Urinary bladder (tissue), 4 donors: Measurements from ENCODE around the gene PLCD3. TPM values are rescaled to one million over a fixed set of nuclear protein-coding genes. Genes with fewer than 3 reads are reported as not detected.

Experiments used
- DNase-seq: peaks from one replicate; pipeline ENCODE4 v3.0.0-alpha.2; 2015; ENCODE audit errors: extremely low spot score
- H3K27ac ChIP-seq: one replicate; pipeline ENCODE4 v1.5.1; 2013; ENCODE audit warnings: low read depth, mild to moderate bottlenecking, moderate library complexity
- H3K36me3 ChIP-seq: one replicate; pipeline ENCODE4 v1.6.1; 2013; ENCODE audit warnings: mild to moderate bottlenecking, moderate library complexity; ENCODE audit not compliant: insufficient read depth
- H3K4me1 ChIP-seq: one replicate; pipeline ENCODE4 v1.6.1; 2013; ENCODE audit warnings: mild to moderate bottlenecking, moderate library complexity; ENCODE audit not compliant: insufficient read depth
- H3K4me3 ChIP-seq: one replicate; pipeline ENCODE4 v1.5.1; 2013; ENCODE audit warnings: low read depth, low read length
- WGBS: extraction: QIAGEN DNeasy Blood & Tissue Kit; methylation state at CpG from one replicate; pipeline ENCODE4 v1.1.7; 2013; 5-methylcytosine and 5-hydroxymethylcytosine counted together
- polyA plus RNA-seq: library from polyadenylated mRNA; stranded (reverse); fragments of 200-250 nt; gene quantifications from one replicate; pipeline ENCODE4 v1.2.3, GENCODE V29; 2013
- total RNA-seq: library from RNA; depleted of rRNA; stranded (reverse); fragments of >200 nt; gene quantifications from one replicate; pipeline ENCODE4 v1.2.3, GENCODE V29; 2014
- donor health status: healthy with polysubstance abuse.
- donor health status: healthy.

Gene PLCD3
- total and polyA plus RNA-seq, 2 donors = 18.1 to 84.1 TPM

DNA sequence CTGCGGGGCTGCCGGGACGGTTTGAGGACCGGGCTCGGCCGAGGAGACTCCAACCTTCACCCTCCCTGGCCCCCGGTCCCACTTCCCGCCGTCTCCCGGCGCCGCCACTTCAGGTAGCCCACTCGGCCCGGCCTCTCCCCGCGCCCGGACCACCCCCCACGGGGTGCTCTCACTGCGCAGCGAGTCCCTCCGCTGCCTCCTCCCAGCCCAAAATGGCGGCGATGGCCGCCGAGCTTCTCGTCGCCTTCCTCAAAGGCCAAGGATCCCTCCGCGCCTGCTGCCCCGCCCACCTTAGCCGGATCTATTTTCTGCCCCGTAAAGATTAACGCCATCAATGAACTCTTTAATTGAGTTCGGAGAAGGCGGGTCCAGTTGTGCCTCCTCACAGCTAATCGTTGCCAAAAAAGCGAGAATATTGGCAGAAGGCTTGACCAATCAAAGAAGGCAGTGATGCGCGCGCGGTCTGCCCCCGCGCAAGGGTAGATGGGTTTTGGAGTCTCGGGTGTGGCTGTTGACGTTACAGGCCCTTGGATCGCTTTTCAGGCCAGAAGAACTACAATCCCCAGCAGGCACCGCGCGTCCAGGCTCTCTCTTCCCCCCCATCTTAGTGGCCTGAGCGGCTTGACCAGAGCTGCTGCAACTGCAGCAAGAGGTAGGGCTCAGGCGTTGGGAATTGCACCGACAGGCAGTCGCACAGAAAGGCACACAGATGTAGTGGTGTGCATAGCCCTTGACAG, 29.1 kb upstream of the PLCD3 start, which contains the start of gene HEXIM2:
Gene HEXIM2 (plus strand): TSS at position 588 of the 737 bp plus-strand sequence. CDS start 919 bp downstream, outside the sequence.
- no peaks in the 10 kb centered on the region for H3K4me1 ChIP-seq
- WGBS = under 1% methylated on average over 53 of the region's 53 CpGs
- H3K27ac ChIP-seq = peak within 1 kb of the TSS; percentile 100
- DNase-seq = peak; percentile 100
- H3K36me3 ChIP-seq = no peaks in the 10 kb centered on the region
- H3K4me3 ChIP-seq = peak within 1 kb of the TSS; percentile 83

DNA sequence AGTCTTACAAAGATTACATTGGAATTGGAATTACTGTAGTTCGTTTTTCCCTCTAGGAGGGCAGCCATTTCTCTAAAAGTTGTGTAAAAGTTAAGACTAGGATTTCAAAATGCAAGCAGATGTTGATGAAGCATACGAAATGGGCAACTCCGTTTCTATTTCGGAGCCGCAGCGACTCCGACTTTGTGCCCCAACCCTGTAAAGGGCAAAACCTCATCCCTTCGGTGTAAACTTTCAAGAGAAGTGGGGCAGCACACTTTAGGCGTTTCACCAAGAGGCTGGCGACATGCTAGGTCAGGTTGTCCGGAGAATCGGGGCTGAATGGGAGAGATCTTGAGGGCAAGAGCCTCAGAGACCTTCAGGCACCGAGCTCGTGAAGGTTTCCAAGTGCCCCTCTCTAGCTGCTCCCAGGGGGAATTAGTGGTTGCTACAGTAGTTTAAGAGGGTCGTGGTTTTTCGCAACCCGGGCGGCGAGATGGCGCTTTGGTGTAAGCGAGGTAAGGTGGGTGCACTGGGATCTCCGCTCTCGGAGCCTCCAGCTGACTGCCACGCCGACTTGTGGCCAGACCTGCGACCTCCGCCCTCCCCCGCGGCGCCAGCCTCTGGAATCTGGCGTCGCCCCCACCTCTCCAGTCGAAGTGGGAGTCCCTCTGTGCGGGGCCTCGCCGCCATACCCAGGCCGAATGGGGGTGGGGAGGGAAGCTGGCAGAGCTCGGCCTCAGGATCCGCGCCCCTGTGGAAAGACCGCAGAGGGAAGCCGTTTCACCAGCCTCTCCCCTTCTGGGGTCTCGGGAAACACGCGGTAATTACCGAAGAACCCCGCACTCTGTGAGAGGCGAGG, 28.4 kb upstream of the PLCD3 start:
- H3K4me3 ChIP-seq = peak overlapping the region; percentile 83
- H3K4me1 ChIP-seq = no peaks in the 10 kb centered on the region
- WGBS = under 1% methylated on average over 48 of the region's 48 CpGs
- peak overlapping the region; percentile 100 for H3K27ac ChIP-seq
- DNase-seq = no peak
- no peaks in the 10 kb centered on the region for H3K36me3 ChIP-seq

DNA sequence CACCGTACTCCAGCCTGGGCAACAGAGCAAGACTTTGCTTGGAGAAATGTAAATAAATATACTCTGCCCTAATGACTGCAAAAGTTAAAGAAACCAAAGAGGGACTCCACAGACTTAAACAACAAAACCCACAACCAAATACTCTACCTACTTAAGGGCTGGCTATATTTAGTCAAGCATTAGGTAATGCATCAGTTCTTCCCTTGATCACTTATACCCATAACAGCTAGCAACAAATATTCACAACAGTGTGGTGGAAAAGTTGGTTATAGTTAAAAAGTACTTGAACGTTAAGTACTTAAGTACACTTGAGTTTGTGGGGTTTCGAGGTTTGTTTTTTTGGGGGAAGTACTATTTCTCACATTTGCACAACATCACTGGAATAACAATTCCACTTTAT, 23.9 kb upstream of the PLCD3 start:
- WGBS = 90% methylated on average over 3 of the region's 3 CpGs
- Histone ChIP-seq H3K36me3 (no peaks in the 10 kb centered on the region), H3K4me1 (peaks cover 1% of the 10 kb centered on the region), H3K4me3 (no peak overlapping the region), H3K27ac (no peak overlapping the region)
- DNase-seq = no peak

DNA sequence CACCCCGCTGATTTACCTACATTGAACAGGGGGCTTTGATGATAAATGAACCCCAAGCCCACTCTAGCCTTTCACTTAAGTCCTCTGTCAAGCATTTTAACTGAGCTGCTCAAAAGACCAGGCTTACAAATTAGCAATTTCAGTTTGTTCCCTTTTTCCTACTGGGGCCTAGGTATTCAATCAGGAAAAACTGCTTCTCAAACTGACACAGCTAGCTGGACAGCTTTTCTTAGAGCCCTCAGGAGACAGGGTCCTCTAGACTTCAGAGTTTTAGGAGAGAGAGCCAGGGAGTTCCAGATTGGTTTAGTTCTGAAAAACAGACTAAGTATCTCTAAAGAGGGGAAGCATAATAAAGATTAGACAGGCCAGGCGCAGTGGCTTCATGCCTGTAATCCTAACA, 23.2 kb upstream of the PLCD3 start:
- no peak overlapping the region for H3K4me3 ChIP-seq
- no peak for DNase-seq
- H3K36me3 ChIP-seq = no peaks in the 10 kb centered on the region
- H3K4me1 ChIP-seq = peaks cover 1% of the 10 kb centered on the region
- no peak overlapping the region for H3K27ac ChIP-seq
- 82% methylated on average over 2 of the region's 2 CpGs for WGBS

DNA sequence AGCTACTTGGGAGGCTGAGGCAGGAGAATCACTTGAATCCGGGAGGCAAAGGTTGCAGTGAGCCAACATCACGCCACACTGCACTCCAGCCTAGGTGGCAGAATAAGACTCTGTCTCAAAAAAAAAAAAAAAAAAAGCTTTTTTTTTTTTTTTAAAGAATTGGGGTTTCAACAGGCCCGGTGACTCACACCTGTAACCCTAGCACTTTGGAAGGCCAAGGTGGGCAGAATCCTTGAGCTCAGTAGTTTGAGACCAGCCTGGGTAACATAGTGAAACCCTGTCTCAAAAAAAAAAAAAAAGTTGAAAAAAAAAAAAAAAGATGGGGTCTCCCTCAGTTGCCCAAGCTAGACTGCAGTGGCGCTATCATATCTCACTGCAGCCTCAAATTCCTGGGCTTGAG, 22.7 kb upstream of the PLCD3 start:
- peaks cover 1% of the 10 kb centered on the region for H3K4me1 ChIP-seq
- no peak overlapping the region for H3K27ac ChIP-seq
- H3K4me3 ChIP-seq = no peak overlapping the region
- no peaks in the 10 kb centered on the region for H3K36me3 ChIP-seq
- WGBS = 94% methylated on average over 4 of the region's 4 CpGs
- DNase-seq = no peak

DNA sequence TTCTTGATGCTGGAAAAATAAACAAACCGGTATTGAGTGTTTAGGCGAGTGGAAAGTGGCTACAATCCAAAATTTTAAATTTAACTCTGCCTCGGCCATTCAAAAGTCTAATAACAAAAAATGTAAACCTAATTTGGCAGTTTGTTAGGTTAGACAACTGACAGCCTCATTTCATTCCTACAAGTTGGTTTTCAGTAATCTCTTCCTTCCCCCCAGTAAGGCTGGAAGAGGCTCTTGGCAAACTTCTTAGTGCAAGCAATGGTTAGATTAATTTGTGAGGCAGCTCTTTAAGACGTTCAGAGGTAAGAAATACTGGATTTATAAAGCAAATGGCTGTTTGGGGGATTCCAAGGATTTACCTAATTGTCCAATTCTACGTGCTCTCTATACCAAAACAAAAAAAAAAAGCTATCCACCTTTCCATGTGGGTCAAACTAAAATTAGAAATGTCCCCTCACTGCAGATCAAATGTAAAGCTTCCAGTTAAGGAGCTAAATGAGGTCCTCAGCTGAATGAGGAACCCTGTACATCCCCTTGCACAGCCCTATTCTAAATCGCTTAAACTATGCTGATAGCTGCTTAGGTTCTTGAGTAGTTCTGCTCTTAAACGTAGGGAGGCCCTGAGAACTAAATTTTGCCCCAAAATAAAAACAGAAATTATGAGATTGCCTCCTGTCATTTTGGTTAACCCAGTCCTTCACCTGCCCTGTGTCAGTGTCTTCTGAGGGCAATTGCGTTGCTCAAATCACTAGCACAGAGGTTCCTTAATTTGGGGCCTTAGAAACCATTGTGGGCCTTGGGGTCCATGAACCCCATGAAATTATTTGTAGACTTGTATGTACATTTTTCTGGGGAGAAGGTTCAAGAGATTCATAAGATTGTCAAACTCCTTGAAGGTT, 18.8 kb upstream of the PLCD3 start:
- peak overlapping the region; percentile 29 for H3K4me3 ChIP-seq
- H3K4me1 ChIP-seq = peaks cover 2% of the 10 kb centered on the region
- H3K36me3 ChIP-seq = no peaks in the 10 kb centered on the region
- 21% methylated on average over 8 of the region's 8 CpGs for WGBS
- H3K27ac ChIP-seq = no peak overlapping the region
- no peak for DNase-seq

DNA sequence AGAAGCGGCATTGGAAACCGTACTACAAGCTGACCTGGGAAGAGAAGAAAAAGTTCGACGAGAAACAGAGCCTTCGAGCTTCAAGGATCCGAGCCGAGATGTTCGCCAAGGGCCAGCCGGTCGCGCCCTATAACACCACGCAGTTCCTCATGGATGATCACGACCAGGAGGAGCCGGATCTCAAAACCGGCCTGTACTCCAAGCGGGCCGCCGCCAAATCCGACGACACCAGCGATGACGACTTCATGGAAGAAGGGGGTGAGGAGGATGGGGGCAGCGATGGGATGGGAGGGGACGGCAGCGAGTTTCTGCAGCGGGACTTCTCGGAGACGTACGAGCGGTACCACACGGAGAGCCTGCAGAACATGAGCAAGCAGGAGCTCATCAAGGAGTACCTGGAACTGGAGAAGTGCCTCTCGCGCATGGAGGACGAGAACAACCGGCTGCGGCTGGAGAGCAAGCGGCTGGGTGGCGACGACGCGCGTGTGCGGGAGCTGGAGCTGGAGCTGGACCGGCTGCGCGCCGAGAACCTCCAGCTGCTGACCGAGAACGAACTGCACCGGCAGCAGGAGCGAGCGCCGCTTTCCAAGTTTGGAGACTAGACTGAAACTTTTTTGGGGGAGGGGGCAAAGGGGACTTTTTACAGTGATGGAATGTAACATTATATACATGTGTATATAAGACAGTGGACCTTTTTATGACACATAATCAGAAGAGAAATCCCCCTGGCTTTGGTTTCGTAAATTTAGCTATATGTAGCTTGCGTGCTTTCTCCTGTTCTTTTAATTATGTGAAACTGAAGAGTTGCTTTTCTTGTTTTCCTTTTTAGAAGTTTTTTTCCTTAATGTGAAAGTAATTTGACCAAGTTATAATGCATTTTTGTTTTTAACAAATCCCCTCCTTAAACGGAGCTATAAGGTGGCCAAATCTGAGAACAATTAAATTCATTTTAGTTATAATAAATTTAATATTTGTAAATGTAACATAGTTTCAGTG, 17.7 kb upstream of the PLCD3 start:
- Histone ChIP-seq H3K4me1 (peaks cover 2% of the 10 kb centered on the region), H3K4me3 (peak overlapping the region; percentile 65), H3K36me3 (no peaks in the 10 kb centered on the region), H3K27ac (peak overlapping the region; percentile 94)
- DNase-seq = no peak
- under 1% methylated on average over 56 of the region's 56 CpGs for WGBS

DNA sequence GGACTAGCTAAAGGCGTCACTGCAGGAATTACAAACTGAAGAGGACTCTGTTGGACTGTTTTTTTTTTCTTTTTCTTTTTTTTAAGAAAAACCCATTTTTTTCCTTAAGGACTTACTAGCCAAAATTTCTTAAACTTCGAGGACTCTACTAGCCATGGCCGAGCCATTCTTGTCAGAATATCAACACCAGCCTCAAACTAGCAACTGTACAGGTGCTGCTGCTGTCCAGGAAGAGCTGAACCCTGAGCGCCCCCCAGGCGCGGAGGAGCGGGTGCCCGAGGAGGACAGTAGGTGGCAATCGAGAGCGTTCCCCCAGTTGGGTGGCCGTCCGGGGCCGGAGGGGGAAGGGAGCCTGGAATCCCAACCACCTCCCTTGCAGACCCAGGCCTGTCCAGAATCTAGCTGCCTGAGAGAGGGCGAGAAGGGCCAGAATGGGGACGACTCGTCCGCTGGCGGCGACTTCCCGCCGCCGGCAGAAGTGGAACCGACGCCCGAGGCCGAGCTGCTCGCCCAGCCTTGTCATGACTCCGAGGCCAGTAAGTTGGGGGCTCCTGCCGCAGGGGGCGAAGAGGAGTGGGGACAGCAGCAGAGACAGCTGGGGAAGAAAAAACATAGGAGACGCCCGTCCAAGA, 16.8 kb upstream of the PLCD3 start:
- under 1% methylated on average over 32 of the region's 32 CpGs for WGBS
- Histone ChIP-seq H3K4me3 (peak overlapping the region; percentile 65), H3K27ac (peak overlapping the region; percentile 94), H3K36me3 (no peaks in the 10 kb centered on the region), H3K4me1 (peaks cover 2% of the 10 kb centered on the region)
- no peak for DNase-seq

DNA sequence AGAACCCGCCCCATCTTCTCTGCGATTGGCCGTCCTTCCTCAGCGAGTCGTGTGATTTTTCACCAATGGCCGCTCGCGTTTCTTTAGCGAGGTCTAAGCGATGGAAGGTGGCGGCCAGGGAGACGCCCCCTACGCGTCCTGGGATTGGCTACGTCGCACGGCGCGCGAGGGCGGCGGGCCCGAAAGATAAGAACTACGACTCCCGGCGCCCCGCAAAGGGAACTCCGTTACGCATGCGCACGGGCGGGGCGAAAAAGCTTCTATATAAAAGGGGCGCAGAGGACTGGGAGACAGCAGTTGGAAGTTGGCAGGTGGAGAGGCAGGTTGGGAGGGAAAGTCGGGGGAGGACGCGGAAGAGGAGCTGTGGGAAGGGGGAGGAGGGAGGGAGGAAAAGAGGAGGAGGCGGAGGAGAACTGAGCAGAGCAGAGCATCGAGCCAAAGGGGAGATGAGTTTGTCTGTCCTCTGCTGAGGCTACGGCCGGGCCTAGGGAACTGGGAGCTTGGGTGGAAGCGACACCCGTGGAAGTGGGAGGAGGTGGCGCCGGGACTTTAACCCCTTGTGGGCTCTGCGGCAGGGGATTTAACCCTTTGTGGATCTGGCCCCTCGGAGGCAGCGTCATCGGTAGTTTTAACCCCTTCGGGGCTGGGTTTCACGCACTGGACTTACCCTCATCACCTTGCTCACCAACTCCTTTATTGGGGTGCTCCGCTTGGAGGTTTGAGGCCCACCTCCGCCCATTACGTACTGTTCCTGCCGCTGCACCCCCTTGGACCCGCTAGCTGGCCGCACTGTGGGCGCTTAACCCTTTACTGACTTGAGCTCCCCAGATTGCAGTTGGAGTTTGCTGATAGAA, 16.1 kb upstream of the PLCD3 start, which contains the start of gene HEXIM1:
Gene HEXIM1 (plus strand): TSS at position 293 of the 854 bp plus-strand sequence. CDS start 716 bp downstream, outside the sequence.
- Histone ChIP-seq H3K27ac (peak within 1 kb of the TSS; percentile 94), H3K36me3 (no peaks in the 10 kb centered on the region), H3K4me1 (peaks cover 2% of the 10 kb centered on the region), H3K4me3 (peak within 1 kb of the TSS; percentile 65)
- DNase-seq = peak; percentile 100
- under 1% methylated on average over 58 of the region's 58 CpGs for WGBS

DNA sequence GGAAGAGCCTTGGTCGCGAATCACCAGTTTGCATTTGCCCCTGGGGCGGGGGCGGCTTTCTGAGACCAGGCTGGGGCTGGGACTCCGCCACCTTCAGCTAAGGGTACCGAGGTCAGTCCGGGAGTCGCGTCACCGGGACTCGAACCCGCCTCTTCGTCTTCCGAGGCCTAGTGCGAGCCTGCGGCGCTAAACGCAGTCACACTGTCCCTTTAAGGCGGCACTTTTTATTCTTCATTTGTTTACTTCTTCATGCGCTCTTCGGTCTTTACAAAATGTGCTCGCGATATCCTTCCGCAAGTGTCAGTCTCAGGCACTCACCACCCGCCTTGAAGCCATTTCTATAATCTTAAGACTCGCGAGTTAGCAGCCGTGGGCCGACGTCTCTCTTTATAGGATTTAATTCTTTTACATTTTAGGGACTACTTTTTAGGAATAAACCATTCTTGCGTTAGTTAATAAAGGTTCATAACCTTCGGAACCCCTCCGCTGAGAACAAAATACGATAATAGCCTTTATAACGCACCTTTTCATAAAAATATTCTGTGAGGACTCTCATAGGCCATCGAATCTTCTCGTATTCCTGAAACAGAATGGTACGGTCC, 15.4 kb upstream of the PLCD3 start:
- peaks cover 2% of the 10 kb centered on the region for H3K4me1 ChIP-seq
- under 1% methylated on average over 38 of the region's 38 CpGs for WGBS
- peak overlapping the region; percentile 93 for H3K27ac ChIP-seq
- peak overlapping the region; percentile 58 for H3K4me3 ChIP-seq
- no peak for DNase-seq
- H3K36me3 ChIP-seq = no peaks in the 10 kb centered on the region
